ENCODE measurements around the gene ADORA3. TPM values are rescaled to one million over a fixed set of nuclear protein-coding genes. Genes with fewer than 3 reads are reported as not detected.
A peak's percentile ranks its signal among the peaks of the same experiment; 100 is the strongest.

ADORA3 gene
- total and polyA plus RNA-seq, 2 of the 4 experiments (the other 2 are of a cell fraction), result not detected

GRCh38 chr1:111553196-111553595, 49.8 kb upstream of the ADORA3 start:
- TF ChIP-seq RFX5 (IDR thresholded peaks at IDR 0.05; ENCODE audit: low read depth, low read length) (no peak), RCOR1 (IDR thresholded peaks at IDR 0.05; ENCODE audit: insufficient replicate concordance, low read length) (no peak), FOS (IDR thresholded peaks at IDR 0.05; ENCODE audit: low read depth, low read length) (0 out of 2 replicates have a peak, but pooled peaks have one; percentile 7), BHLHE40 (IDR thresholded peaks at IDR 0.05; ENCODE audit: low read depth, low read length) (0 out of 2 replicates have a peak, but pooled peaks have one; percentile 19)
- no peak overlapping the region for H4K8ac ChIP-seq (ENCODE audit: low read depth in 2 of 2, low read length in 2 of 2)
- H4K20me1 ChIP-seq (ENCODE audit: insufficient read depth, low read length), result no peaks in the 10 kb centered on the region
- no peak overlapping the region for H3K18ac ChIP-seq (ENCODE audit: low read depth, low read length)
- no peak overlapping the region for H3K9ac ChIP-seq (ENCODE audit: low read depth, low read length)
- peak overlapping the region; percentile 16; the same call in 1 of the 2 replicates for H3K4ac ChIP-seq (ENCODE audit: low read depth, low read length)
- peak overlapping the region; percentile 50 for H2BK5ac ChIP-seq (ENCODE audit: low read depth, low read length, poor library complexity, severe bottlenecking)
- POLR2A ChIA-PET (ENCODE audit: unreplicated experiment), result no interaction called here
- WGBS, 2 experiments (ENCODE audit: extremely low coverage in 2 of 2, insufficient read length in 1 of 2), result 89% methylated on average over 1 of the region's 3 CpGs; no CpG with 5 or more reads in 1 of the 2 experiments
- peak overlapping the region; percentile 87 for H2BK120ac ChIP-seq (ENCODE audit: low read depth, low read length)
- H4K5ac ChIP-seq (ENCODE audit: low read depth, low read length), result no peak overlapping the region
- H2AFZ ChIP-seq (replicated peaks; ENCODE audit: low read length, poor library complexity), result no peak overlapping the region
- H3K4me2 ChIP-seq (ENCODE audit: low read depth, low read length), result peak overlapping the region; percentile 36; the same call in 1 of the 2 replicates
- no peak overlapping the region for H4K91ac ChIP-seq (ENCODE audit: insufficient read depth, low read depth, low read length)
- no peak overlapping the region for H3K27ac ChIP-seq (ENCODE audit: insufficient read depth, low read length)
- no TSS peak for BruUV-seq (replicated peaks)
- H3K9me1 ChIP-seq (ENCODE audit: insufficient read depth, low read length), result peaks cover 6% of the 10 kb centered on the region; the same call in 1 of the 2 replicates
- ATAC-seq (ENCODE audit: low read depth), result peak; percentile 81
- H3K27me3 ChIP-seq (ENCODE audit: control insufficient read depth, insufficient read depth, low read length), result no peaks in the 10 kb centered on the region
- H3K23ac ChIP-seq (ENCODE audit: low read depth, low read length), result no peak overlapping the region
- H2BK15ac ChIP-seq (ENCODE audit: low read depth, low read length), result no peak overlapping the region
- intact Hi-C loops (cut with micrococcal nuclease), result loop anchor here (5.0 kb wide), 1 partner anchor 36 kb away; no protein-coding TSS in a partner anchor
- DNase-seq, result peak; percentile 89
- H2AK9ac ChIP-seq (replicated peaks; ENCODE audit: low read depth, low read length, poor library complexity), result no peak overlapping the region
- dilution Hi-C loops (cut with HindIII; ENCODE audit: low sequenced_read_pairs, unreplicated experiment), result no loop called here
- no peak overlapping the region for H3K4me3 ChIP-seq (ENCODE audit: insufficient read depth, low read depth, low read length)
- no peaks in the 10 kb centered on the region for H3K36me3 ChIP-seq (ENCODE audit: control insufficient read depth, insufficient read depth, low read length)
- no peaks in the 10 kb centered on the region for H3K79me1 ChIP-seq (ENCODE audit: low read depth in 1 of 2, low read length in 2 of 2)
- CTCF ChIA-PET, result interaction anchor here (0.7 kb wide), 1 partner anchor 10 kb away, joined by 3 read pairs; no protein-coding TSS in a partner anchor
- H3K4me1 ChIP-seq (ENCODE audit: control insufficient read depth, insufficient read depth, low read length), result no peaks in the 10 kb centered on the region; the same call in 1 of the 2 replicates
- 0 out of 2 replicates have a peak overlapping the region, but pooled peaks have one; percentile 23 for H3K14ac ChIP-seq (replicated peaks; ENCODE audit: low read depth, low read length)
- in situ Hi-C loops (cut with MboI; ENCODE audit: low sequenced_read_pairs), result no loop called here
- H2AK5ac ChIP-seq (ENCODE audit: low read depth, low read length), result no peak overlapping the region
- no peak overlapping the region for H3K56ac ChIP-seq (ENCODE audit: extremely low read depth, insufficient read depth, low read length)
- H2BK20ac ChIP-seq (ENCODE audit: low read depth, low read length), result peak overlapping the region; percentile 69; the same call in 1 of the 2 replicates
- H3K9me3 ChIP-seq (ENCODE audit: control insufficient read depth, insufficient read depth, low read length), result no peaks in the 10 kb centered on the region
